Stimulated activated CD4-positive, alpha-beta T cell treated with anti-CD3 and anti-CD28 coated beads, TNF-alpha, amount 100 ng/mL, for 48 hours (primary cell): ENCODE data around the gene MMP24.
A peak's percentile ranks its signal among the peaks of the same experiment; 100 is the strongest.
"Not testable (repeated sequence)": the region's sequence is repeated elsewhere in the genome, so short reads cannot be mapped to it uniquely, and the experiment has no call there.

Source experiments
- DNase-seq, 3 donors: peaks; one replicate each; pipeline ENCODE4 v3.0.0-alpha.2; 2020; ENCODE audit warnings: low read depth in 3 of 3

Gene MMP24

GRCh38 chr20:35257175-35257909, 30.9 kb downstream of the MMP24 start:
- DNase-seq = no peak

- DNase-seq = no peak
These were observed 33.9 kb downstream of the MMP24 start for GRCh38 chr20:35260426-35260825.

- not testable (repeated sequence) for DNase-seq
These were observed 35.8 kb downstream of the MMP24 start for GRCh38 chr20:35262321-35262720.

- not testable (repeated sequence) for DNase-seq
These were observed 36.4 kb downstream of the MMP24 start for GRCh38 chr20:35262731-35263531.

GRCh38 chr20:35263532-35264341, 37.2 kb downstream of the MMP24 start:
- no peak for DNase-seq

- DNase-seq = no peak
These were observed 38.3 kb downstream of the MMP24 start for GRCh38 chr20:35264755-35265154.

GRCh38 chr20:35267092-35267491, 40.6 kb downstream of the MMP24 start:
- DNase-seq = no peak

- DNase-seq = peak in 1 of 3 donors; percentile 32
These were observed 42.7 kb downstream of the MMP24 start for GRCh38 chr20:35269055-35269781.

GRCh38 chr20:35270021-35270902, 43.8 kb downstream of the MMP24 start:
- DNase-seq = no peak

- DNase-seq = no peak
These were observed 44.8 kb downstream of the MMP24 start for GRCh38 chr20:35271073-35271882.

GRCh38 chr20:35271904-35272303, 45.4 kb downstream of the MMP24 start:
- DNase-seq = no peak

GRCh38 chr20:35273449-35274171, 47.1 kb downstream of the MMP24 start:
- no peak for DNase-seq

- no peak for DNase-seq
These were observed 47.9 kb downstream of the MMP24 start for GRCh38 chr20:35274172-35275092.

GRCh38 chr20:35275741-35276251, 49.3 kb downstream of the MMP24 start:
- no peak for DNase-seq

- no peak for DNase-seq
These were observed 49.9 kb downstream of the MMP24 start for GRCh38 chr20:35276408-35276807.

GRCh38 chr20:35277127-35277526, 50.6 kb downstream of the MMP24 start:
- no peak for DNase-seq

- DNase-seq = peak; percentile 74 to 93 (median 86)
These were observed 51.3 kb downstream of the MMP24 start, which contains the start of gene MMP24OS for GRCh38 chr20:35277531-35278395. Gene MMP24OS, minus strand, starts transcription at chr20:35278122. Its CDS starts 193 bp downstream, at chr20:35277929.
